ENCODE measurements around the gene PLCB1. TPM values are rescaled to one million over a fixed set of nuclear protein-coding genes. Genes with fewer than 3 reads are reported as not detected.
A peak's percentile ranks its signal among the peaks of the same experiment; 100 is the strongest.

Gene PLCB1
- total and polyA plus RNA-seq, 2 experiments from 2014 or later, result 14.9 to 20.7 TPM

DNA sequence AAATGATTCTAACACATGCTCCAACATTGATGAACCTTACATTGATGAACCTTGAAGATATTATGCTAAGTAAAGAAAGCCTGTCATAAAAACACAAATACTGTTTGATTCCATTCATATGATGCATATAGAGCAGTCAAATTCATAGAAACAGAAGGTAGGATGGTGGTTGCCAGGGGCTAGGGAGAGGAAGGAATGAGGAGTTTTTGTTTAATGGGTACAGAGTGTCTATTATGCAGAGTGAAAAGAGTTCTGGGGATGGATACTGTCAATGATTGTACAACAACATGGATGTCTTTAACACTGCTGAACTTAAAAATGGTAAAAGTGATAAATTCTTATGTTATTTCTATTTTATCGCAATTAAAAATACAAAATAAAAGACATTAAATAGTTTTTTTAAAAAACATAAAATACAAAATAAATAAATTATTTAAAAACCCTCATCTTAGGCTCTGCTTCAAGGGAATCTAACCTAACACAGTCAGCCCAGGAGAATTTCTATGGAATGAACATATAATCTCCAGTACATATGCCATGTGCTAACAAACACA lies 451.0 kb downstream of the PLCB1 start (continued):
- TF ChIP-seq, protein P1, sequence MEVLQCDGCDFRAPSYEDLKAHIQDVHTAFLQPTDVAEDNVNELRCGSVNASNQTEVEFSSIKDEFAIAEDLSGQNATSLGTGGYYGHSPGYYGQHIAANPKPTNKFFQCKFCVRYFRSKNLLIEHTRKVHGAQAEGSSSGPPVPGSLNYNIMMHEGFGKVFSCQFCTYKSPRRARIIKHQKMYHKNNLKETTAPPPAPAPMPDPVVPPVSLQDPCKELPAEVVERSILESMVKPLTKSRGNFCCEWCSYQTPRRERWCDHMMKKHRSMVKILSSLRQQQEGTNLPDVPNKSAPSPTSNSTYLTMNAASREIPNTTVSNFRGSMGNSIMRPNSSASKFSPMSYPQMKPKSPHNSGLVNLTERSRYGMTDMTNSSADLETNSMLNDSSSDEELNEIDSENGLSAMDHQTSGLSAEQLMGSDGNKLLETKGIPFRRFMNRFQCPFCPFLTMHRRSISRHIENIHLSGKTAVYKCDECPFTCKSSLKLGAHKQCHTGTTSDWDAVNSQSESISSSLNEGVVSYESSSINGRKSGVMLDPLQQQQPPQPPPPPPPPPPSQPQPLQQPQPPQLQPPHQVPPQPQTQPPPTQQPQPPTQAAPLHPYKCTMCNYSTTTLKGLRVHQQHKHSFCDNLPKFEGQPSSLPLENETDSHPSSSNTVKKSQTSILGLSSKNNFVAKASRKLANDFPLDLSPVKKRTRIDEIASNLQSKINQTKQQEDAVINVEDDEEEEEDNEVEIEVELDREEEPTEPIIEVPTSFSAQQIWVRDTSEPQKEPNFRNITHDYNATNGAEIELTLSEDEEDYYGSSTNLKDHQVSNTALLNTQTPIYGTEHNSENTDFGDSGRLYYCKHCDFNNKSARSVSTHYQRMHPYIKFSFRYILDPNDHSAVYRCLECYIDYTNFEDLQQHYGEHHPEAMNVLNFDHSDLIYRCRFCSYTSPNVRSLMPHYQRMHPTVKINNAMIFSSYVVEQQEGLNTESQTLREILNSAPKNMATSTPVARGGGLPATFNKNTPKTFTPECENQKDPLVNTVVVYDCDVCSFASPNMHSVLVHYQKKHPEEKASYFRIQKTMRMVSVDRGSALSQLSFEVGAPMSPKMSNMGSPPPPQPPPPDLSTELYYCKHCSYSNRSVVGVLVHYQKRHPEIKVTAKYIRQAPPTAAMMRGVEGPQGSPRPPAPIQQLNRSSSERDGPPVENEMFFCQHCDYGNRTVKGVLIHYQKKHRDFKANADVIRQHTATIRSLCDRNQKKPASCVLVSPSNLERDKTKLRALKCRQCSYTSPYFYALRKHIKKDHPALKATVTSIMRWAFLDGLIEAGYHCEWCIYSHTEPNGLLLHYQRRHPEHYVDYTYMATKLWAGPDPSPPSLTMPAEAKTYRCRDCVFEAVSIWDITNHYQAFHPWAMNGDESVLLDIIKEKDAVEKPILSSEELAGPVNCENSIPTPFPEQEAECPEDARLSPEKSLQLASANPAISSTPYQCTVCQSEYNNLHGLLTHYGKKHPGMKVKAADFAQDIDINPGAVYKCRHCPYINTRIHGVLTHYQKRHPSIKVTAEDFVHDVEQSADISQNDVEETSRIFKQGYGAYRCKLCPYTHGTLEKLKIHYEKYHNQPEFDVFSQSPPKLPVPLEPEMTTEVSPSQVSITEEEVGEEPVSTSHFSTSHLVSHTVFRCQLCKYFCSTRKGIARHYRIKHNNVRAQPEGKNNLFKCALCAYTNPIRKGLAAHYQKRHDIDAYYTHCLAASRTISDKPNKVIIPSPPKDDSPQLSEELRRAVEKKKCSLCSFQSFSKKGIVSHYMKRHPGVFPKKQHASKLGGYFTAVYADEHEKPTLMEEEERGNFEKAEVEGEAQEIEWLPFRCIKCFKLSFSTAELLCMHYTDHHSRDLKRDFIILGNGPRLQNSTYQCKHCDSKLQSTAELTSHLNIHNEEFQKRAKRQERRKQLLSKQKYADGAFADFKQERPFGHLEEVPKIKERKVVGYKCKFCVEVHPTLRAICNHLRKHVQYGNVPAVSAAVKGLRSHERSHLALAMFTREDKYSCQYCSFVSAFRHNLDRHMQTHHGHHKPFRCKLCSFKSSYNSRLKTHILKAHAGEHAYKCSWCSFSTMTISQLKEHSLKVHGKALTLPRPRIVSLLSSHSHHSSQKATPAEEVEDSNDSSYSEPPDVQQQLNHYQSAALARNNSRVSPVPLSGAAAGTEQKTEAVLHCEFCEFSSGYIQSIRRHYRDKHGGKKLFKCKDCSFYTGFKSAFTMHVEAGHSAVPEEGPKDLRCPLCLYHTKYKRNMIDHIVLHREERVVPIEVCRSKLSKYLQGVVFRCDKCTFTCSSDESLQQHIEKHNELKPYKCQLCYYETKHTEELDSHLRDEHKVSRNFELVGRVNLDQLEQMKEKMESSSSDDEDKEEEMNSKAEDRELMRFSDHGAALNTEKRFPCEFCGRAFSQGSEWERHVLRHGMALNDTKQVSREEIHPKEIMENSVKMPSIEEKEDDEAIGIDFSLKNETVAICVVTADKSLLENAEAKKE (CRISPR knock-in tag; IDR thresholded peaks at IDR 0.05), result no peak

DNA sequence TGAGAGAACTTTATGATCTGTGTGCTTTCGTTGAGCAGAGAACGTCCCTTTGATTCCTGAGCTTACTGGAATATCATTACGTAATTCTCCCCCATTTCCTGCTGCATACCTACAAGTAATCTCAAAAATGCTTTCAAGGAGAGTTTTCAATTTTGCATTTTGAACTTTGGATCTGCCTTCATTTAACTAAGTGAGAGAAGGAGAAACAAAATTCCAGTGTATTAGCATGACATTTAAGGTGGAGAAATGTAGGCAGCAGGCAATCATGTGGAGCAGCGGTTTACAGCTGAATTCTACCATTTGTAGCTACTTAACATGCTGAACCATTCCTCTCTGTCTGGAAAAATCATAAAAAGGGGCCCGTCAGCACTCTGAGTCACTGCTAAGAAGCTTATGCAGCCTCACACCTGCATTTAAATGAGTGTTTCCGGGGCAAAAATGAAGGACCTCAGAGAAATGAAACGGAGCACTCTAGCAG lies 451.5 kb downstream of the PLCB1 start:
- ATAC-seq (no peak), DNase-seq (ENCODE audit: low spot score) (peak; percentile 5)
- H3K4me1 Mint-ChIP-seq, result peaks cover 11% of the 10 kb centered on the region; the same call in 2 of the 3 replicates
- TF ChIP-seq EZH2phosphoT487 (IDR thresholded peaks at IDR 0.05; ENCODE audit: unreplicated experiment) (no peak), EZH2 (IDR thresholded peaks at IDR 0.05; ENCODE audit: low read depth, unreplicated experiment) (no peak), ZNF331 (CRISPR knock-in tag; IDR thresholded peaks at IDR 0.05; ENCODE audit: low read depth) (no peak)
- TF ChIP-seq, protein P2, sequence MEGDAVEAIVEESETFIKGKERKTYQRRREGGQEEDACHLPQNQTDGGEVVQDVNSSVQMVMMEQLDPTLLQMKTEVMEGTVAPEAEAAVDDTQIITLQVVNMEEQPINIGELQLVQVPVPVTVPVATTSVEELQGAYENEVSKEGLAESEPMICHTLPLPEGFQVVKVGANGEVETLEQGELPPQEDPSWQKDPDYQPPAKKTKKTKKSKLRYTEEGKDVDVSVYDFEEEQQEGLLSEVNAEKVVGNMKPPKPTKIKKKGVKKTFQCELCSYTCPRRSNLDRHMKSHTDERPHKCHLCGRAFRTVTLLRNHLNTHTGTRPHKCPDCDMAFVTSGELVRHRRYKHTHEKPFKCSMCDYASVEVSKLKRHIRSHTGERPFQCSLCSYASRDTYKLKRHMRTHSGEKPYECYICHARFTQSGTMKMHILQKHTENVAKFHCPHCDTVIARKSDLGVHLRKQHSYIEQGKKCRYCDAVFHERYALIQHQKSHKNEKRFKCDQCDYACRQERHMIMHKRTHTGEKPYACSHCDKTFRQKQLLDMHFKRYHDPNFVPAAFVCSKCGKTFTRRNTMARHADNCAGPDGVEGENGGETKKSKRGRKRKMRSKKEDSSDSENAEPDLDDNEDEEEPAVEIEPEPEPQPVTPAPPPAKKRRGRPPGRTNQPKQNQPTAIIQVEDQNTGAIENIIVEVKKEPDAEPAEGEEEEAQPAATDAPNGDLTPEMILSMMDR (conservative IDR thresholded peaks at IDR 0.05; ENCODE audit: low read depth in 2 of 2), result no peak
- TF ChIP-seq, protein P1 (CRISPR knock-in tag; IDR thresholded peaks at IDR 0.05), result no peak

More for the DNA sequence above, 451.5 kb downstream of the PLCB1 start:
- Histone ChIP-seq H3K27ac (ENCODE audit: low read depth) (no peak overlapping the region), H3K9me2 (ENCODE audit: insufficient read depth) (peaks cover 13% of the 10 kb centered on the region; the same call in 1 of the 2 replicates), H4K20me1 (replicated peaks; ENCODE audit: insufficient read depth) (no peaks in the 10 kb centered on the region), H3F3A (replicated peaks; ENCODE audit: low read depth) (no peaks in the 10 kb centered on the region), H3K4me3 (no peak overlapping the region), H3K4me2 (no peak overlapping the region), H3K4me1 (ENCODE audit: insufficient read depth) (peaks cover 11% of the 10 kb centered on the region; the same call in 1 of the 2 replicates), H3K36me3 (ENCODE audit: insufficient read depth) (no peaks in the 10 kb centered on the region), H2AFZ (no peak overlapping the region), H3K79me2 (replicated peaks; ENCODE audit: insufficient read depth) (no peaks in the 10 kb centered on the region), H3K27me3 (ENCODE audit: insufficient read depth) (no peaks in the 10 kb centered on the region)
- Mint-ChIP-seq H3K4me3 (no peak overlapping the region), H3K9me3 (no peaks in the 10 kb centered on the region; the same call in 2 of the 3 replicates), H3K27ac (no peak overlapping the region), H3K36me3 (ENCODE audit: low read depth) (no peaks in the 10 kb centered on the region), H3K27me3 (ENCODE audit: insufficient read depth, low read depth, poor library complexity) (peaks cover 4% of the 10 kb centered on the region)
